SW 1271 (cell line): ENCODE data around the gene XPO1.
"Not testable (repeated sequence)": the region's sequence is repeated elsewhere in the genome, so short reads cannot be mapped to it uniquely, and the experiment has no call there.

ENCODE experiments used
- DNase-seq, 2 experiments: peaks; one replicate each; lab custom pipeline; 2025; lab: John Stamatoyannopoulos, UW

Gene XPO1

GRCh38 chr2:61538200-61538919 is at the start of gene XPO1:
TSS of gene XPO1 (minus strand) at chr2:61538356. CDS start at chr2:61533897, 4,459 bp downstream.
- peak; percentile 99 to 100 for DNase-seq

DNA sequence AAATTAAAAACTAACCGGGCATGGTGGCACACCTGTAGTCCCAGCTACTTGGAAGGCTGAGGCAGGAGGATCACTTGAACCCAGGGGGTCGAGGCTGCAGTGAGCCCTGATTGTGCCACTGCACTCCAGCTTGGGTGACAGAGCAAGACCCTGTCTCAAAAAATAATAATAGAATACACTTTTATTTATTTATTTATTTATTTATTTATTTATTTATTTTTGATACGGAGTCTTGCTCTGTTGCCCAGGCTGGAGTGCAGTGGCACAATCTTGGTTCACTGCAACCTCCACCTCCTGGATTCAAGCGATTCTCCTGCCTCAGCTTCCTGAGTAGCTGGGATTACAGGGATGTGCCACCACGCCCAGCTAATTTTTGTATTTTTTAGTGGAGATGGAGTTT is 48.8 kb upstream of the XPO1 start:
- not testable (repeated sequence) for DNase-seq

DNA sequence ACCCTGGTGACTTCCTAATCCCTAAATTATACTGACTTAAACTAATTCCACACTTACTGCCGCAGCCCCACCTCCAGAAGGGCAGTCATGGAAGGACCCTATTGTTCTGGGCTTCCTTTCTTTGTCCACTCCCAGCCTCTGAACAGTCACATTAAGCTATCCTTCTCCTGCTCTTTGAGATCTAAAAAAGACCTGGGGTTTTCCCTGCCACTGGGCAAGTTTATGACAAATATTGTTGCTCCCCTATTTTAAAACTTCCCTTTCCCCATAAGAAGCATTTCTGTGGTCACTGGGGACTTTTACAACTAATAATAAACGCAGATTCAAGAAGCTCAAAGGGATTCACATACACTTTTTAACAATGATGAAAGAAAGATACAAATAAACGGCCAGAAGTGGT is 47.2 kb upstream of the XPO1 start:
- DNase-seq, result no peak

- not testable (repeated sequence) for DNase-seq
Observed at GRCh38 chr2:61584368-61584767, 46.2 kb upstream of the XPO1 start.

GRCh38 chr2:61582165-61582564 is 44.0 kb upstream of the XPO1 start:
- no peak for DNase-seq

- no peak for DNase-seq
Observed at GRCh38 chr2:61581716-61582115, 43.6 kb upstream of the XPO1 start.

DNA sequence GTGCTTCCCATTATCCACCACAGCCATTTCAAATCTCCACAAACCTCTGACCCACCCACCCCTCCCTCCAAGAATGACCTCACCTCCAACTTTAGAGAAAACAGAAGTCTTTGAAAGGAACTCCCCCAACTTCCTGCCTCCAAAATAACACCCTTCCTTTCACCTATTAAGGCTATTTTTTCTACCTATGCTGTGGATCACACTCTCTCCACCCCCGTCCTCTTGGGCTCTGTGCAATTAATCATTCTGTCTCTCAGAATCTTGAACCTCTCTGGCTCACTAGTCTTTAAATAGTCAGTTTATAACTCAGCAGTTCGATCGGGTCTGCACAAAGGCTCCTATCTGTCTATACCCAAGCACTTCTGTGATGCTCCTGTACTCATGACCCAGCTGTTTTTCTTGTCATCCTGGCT is 37.3 kb upstream of the XPO1 start:
- no peak for DNase-seq

GRCh38 chr2:61566566-61566965 is 28.4 kb upstream of the XPO1 start:
- DNase-seq, result no peak

GRCh38 chr2:61562615-61563014 is 24.5 kb upstream of the XPO1 start:
- DNase-seq, result no peak

GRCh38 chr2:61558160-61558559 is 20.0 kb upstream of the XPO1 start:
- no peak for DNase-seq

GRCh38 chr2:61557381-61557780 is 19.2 kb upstream of the XPO1 start:
- no peak for DNase-seq

GRCh38 chr2:61554604-61555003 is 16.4 kb upstream of the XPO1 start:
- no peak for DNase-seq

DNA sequence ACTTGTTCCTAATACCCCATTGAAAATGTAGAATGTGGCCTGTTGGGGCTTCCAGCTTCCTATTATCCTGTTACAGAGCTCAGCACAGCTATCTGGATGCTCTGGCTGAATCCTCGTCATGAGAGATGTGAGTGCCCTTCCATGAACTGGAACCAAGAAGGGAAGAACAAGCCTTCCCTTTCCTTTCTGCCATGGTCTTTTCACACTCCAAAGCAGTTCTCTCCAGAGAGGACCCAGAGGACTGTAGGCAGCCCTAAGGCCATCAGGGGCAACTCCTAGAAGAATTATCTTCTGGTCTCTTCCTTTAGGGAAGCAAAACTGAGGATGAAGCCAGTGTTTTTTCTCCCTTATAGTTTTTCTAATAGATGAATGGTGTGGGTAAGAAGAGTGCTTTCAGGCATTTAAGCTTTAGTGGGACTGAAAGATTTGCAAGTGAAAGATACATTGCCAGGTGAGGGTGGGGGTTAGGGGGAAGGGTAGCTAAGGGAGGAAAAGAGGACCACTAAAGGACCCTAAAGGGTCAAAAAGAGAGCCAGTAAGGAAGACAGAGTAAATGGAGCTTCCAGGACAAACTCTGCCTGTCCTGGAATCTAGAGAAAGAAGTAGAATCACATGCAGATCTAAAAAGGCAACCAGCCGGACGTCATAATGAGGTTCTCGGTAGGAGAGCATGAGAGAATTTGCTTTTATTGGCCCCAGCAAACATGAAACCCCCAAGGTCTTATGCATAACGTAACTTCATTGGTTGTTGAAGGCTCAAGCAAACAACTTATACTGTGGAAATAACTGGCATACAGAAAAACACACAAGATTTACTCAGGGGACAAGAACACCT is 12.4 kb upstream of the XPO1 start:
- DNase-seq, result no peak

DNA sequence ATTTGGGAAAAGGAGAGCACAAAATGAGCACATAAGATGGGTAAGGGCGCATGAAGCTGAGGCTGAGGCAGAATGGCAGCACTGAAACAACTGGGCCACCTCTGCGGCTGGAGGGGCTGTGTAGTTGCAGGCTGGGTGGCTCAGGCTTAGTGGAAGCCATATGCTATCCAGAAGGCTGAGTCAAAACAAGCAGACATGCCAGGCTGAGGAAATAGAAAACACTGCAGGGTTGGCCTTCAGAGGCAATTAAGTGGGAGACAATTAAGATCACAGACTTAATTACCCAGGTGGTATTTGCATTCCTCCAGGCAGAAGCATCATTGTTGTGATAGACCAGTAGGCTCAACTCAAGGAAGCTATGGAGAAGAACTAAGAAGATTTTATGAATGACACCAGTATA is 11.4 kb upstream of the XPO1 start:
- no peak for DNase-seq

DNA sequence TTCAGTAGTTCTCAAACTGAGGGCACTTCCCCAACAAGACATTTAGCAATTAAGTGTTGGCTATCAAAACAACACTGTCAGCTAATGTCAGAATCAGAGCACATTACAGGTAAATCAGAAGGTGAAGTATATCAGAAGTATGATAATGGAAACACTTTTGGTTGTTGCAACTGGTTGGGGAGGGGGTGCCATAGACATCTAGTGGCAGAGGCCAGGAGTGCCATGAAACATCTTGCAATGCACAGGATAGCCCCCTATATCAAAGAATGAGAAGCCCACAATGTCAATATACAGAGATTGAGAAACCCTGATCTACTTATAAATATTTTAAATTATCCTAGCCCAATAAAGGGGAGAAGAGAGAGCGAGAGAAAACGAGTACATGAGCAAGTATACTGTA is 4.9 kb upstream of the XPO1 start:
- DNase-seq, result no peak

GRCh38 chr2:61540167-61540566 is 2.0 kb upstream of the XPO1 start:
- not testable (repeated sequence) for DNase-seq

DNA sequence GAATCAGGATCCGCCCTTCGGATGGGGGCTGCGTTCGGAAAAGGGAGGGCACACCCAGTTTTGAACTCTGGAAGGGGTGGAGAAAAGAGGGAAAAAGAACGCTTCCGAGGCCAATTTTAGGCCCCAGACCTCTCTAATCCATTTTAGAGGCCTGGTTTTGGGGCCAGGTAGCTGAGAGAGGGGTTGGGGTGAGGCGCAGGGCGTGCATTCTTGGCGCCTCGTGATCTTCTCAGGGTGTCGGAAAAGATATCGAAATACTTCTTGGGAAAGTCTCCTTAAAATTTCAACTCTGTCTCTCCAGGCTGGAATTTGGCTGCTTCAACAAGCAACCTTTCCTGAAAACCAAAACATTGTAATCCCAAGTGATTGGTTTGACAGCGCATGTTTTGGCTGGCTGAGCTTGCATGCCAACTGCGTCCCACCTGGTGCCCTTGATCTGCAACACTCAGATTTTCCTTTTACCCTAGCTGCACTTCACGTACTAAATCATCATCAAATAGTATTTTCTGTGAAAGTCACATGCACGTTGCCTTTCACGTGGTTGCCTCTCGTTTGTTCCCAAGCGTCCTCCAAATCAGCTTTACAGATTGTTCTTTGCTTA is 864 bp upstream of the XPO1 start:
- peak in 1 of 2 experiments; percentile 45 for DNase-seq

- no peak for DNase-seq
Observed at GRCh38 chr2:61537950-61538199, 281 bp downstream of the XPO1 start.

DNA sequence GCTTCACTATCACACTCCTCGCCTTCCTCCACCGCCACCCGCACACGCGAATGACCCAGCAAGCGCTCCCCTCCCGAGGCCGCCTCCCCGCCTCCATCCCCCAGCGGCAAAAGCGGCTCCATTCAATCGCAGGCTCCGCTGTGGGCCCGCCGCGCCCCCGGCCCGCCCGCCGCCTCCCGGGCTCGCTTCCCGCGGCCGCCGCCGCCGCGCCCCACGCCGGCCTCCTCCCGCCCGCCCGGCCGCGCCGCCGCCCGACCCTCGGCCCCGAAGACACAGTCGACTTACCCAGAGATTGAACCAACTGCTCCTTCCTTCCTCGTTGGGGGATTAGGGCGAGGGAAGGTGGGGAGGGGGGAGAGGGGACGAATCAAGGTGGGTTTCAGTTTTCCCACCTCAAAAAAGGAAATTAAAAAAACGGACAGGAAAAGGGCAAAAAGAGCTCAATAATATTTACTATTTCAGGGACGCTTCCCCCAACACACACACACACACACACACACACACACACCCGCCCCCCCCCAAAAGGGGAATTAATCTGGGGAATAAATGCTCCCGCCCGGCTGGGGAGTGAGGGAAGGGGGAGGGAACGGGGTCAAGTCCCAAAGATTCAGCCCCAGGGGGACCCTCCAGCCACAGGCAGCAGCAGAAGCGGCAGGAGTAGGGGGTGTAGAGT is 743 bp downstream of the XPO1 start:
- DNase-seq, result no peak

GRCh38 chr2:61536572-61537276 is 1.4 kb downstream of the XPO1 start:
- DNase-seq, result peak; percentile 81 to 92

DNA sequence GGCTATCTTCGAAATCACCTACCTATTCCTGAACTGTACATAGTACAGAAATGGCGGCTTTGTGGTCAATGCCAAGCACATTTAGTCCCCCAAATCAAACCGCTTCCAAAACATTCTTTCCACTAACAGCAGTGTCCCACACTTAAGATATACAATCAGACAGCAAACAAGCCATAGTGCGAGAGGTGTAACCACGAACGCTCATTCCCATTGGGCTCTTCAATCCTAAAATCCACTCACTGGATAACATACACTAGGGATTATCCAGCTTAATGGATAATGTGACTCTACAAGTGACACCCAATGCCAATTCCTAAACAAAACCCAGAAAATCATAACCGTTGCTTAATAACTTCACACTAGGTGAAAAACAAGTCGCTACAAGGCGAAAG is 2.0 kb downstream of the XPO1 start:
- peak in 1 of 2 experiments; percentile 46 for DNase-seq

DNA sequence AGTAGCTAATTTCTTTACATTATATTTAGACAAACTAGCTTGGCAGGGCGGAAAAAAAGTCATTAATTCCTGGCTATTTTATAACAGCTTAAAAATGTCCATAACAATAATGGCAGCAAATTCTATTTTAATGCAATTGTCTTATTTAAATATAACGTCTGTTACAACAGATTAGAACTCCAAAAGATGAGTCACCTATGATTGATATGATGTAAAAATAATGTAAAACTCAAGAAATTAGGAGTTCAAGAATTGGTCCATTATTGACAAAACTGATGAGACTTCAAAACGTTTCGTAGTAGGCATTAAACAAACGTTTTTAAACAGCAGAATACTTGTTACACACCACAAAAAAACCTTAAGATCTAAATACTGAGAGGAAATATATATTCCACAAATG is 2.7 kb downstream of the XPO1 start:
- no peak for DNase-seq
